ENCODE results near the gene ARHGAP24. TPM values are rescaled to one million over a fixed set of nuclear protein-coding genes. Genes with fewer than 3 reads are reported as not detected.

ARHGAP24 gene
- total RNA-seq, 1 donor from 2014 or later, result 10.9 TPM

GRCh38 chr4:85688055-85688740, 213.2 kb downstream of the ARHGAP24 start:
- no peak for DNase-seq (ENCODE audit: extremely low spot score, unreplicated experiment)
- no peak overlapping the region for H3K4me3 Mint-ChIP-seq
- H3K27me3 Mint-ChIP-seq, result no peaks in the 10 kb centered on the region
- H3K9me3 Mint-ChIP-seq, result no peaks in the 10 kb centered on the region
- H3K27ac Mint-ChIP-seq, result no peak overlapping the region
- no peak for TF ChIP-seq CTCF (conservative IDR thresholded peaks at IDR 0.05)
- H3K36me3 Mint-ChIP-seq, result no peaks in the 10 kb centered on the region
- H3K4me1 Mint-ChIP-seq (ENCODE audit: unreplicated experiment), result no peaks in the 10 kb centered on the region

- no peaks in the 10 kb centered on the region for H3K9me3 Mint-ChIP-seq
- TF ChIP-seq CTCF (conservative IDR thresholded peaks at IDR 0.05), result no peak
- H3K27ac Mint-ChIP-seq, result no peak overlapping the region
- no peak for DNase-seq (ENCODE audit: extremely low spot score, unreplicated experiment)
- no peaks in the 10 kb centered on the region for H3K4me1 Mint-ChIP-seq (ENCODE audit: unreplicated experiment)
- H3K36me3 Mint-ChIP-seq, result no peaks in the 10 kb centered on the region
- no peak overlapping the region for H3K4me3 Mint-ChIP-seq
- H3K27me3 Mint-ChIP-seq, result no peaks in the 10 kb centered on the region
Observed at GRCh38 chr4:85696661-85697060, 221.7 kb downstream of the ARHGAP24 start.

DNA sequence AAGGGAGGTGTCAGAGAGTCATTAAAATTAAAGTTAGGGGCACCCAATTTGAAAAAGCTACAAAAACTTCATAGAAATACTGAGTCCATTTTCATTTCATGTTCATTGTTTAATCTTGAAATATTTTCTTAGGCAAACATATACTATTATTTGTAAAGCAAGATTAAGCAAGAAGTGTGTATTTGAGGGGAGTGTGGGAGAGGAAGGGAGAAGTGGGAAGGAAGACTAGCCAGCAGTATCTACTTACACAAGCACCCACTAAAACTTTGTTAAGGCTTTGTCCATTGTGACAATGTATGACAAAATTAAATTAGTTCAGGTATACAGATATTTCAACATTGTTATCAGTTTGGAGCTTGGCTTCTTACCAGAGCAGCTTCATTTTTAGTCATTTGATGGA, 222.9 kb downstream of the ARHGAP24 start:
- Mint-ChIP-seq H3K27me3 (no peaks in the 10 kb centered on the region), H3K4me1 (ENCODE audit: unreplicated experiment) (no peaks in the 10 kb centered on the region), H3K9me3 (no peaks in the 10 kb centered on the region), H3K36me3 (no peaks in the 10 kb centered on the region), H3K27ac (no peak overlapping the region), H3K4me3 (no peak overlapping the region)
- DNase-seq (ENCODE audit: extremely low spot score, unreplicated experiment), result no peak
- TF ChIP-seq CTCF (conservative IDR thresholded peaks at IDR 0.05), result no peak

DNA sequence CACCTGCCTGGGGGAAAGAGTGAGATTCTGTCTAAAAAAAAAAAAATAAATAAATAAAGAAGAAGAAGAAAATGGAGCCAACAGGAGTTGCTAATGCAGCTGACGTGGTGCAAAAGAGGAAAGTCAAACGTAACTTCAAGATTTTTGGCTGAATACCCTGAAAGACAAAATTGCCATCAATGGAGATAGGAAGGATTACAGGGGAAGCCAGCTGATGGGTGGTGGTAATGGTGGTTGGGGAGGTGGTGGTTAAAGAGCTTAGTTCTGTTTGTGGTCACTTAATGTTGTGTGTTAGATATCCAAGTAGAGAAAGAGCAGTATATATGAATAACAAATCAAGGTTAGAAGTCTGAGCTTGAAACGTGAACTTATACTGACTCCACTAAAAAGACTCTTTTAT, 225.4 kb downstream of the ARHGAP24 start:
- Mint-ChIP-seq H3K27me3 (no peaks in the 10 kb centered on the region), H3K27ac (no peak overlapping the region), H3K36me3 (no peaks in the 10 kb centered on the region), H3K4me1 (ENCODE audit: unreplicated experiment) (no peaks in the 10 kb centered on the region), H3K9me3 (no peaks in the 10 kb centered on the region), H3K4me3 (no peak overlapping the region)
- DNase-seq (ENCODE audit: extremely low spot score, unreplicated experiment), result no peak
- TF ChIP-seq CTCF (conservative IDR thresholded peaks at IDR 0.05), result no peak

GRCh38 chr4:85701861-85702321, 226.9 kb downstream of the ARHGAP24 start:
- Mint-ChIP-seq H3K4me3 (no peak overlapping the region), H3K27me3 (no peaks in the 10 kb centered on the region), H3K36me3 (no peaks in the 10 kb centered on the region), H3K27ac (no peak overlapping the region), H3K4me1 (ENCODE audit: unreplicated experiment) (no peaks in the 10 kb centered on the region), H3K9me3 (no peaks in the 10 kb centered on the region)
- no peak for TF ChIP-seq CTCF (conservative IDR thresholded peaks at IDR 0.05)
- no peak for DNase-seq (ENCODE audit: extremely low spot score, unreplicated experiment)

Measured in type B pancreatic cell (in vitro differentiated cells).